ENCODE measurements around the gene WDPCP.
A peak's percentile ranks its signal among the peaks of the same experiment; 100 is the strongest.
"Not testable (repeated sequence)": the region's sequence is repeated elsewhere in the genome, so short reads cannot be mapped to it uniquely, and the experiment has no call there.

Gene WDPCP

GRCh38 chr2:63424329-63425078 lies 163.8 kb downstream of the WDPCP start:
- H3K36me3 ChIP-seq (ENCODE audit: control insufficient read depth, insufficient read depth, low read length) = no peaks in the 10 kb centered on the region
- no peaks in the 10 kb centered on the region for H3K27me3 ChIP-seq (ENCODE audit: control insufficient read depth, insufficient read depth, low read length)
- no peak overlapping the region for H3K9ac ChIP-seq (ENCODE audit: low read length)
- H3K27ac ChIP-seq (ENCODE audit: low read depth, low read length) = no peak overlapping the region
- peaks cover 10% of the 10 kb centered on the region for H3K9me3 ChIP-seq (ENCODE audit: control insufficient read depth, insufficient read depth, low read depth, low read length)
- no peak overlapping the region for H3K4me3 ChIP-seq (ENCODE audit: low read depth, low read length)
- H3K4me1 ChIP-seq (ENCODE audit: control insufficient read depth, insufficient read depth, low read length) = no peaks in the 10 kb centered on the region

GRCh38 chr2:63422556-63422955 lies 165.7 kb downstream of the WDPCP start:
- no peaks in the 10 kb centered on the region for H3K4me1 ChIP-seq (ENCODE audit: control insufficient read depth, insufficient read depth, low read length)
- no peaks in the 10 kb centered on the region for H3K27me3 ChIP-seq (ENCODE audit: control insufficient read depth, insufficient read depth, low read length)
- H3K27ac ChIP-seq (ENCODE audit: low read depth, low read length) = no peak overlapping the region
- H3K9me3 ChIP-seq (ENCODE audit: control insufficient read depth, insufficient read depth, low read depth, low read length) = peaks cover 10% of the 10 kb centered on the region
- no peak overlapping the region for H3K9ac ChIP-seq (ENCODE audit: low read length)
- H3K36me3 ChIP-seq (ENCODE audit: control insufficient read depth, insufficient read depth, low read length) = no peaks in the 10 kb centered on the region
- no peak overlapping the region for H3K4me3 ChIP-seq (ENCODE audit: low read depth, low read length)

- H3K9ac ChIP-seq (ENCODE audit: low read length) = no peak overlapping the region
- no peaks in the 10 kb centered on the region for H3K27me3 ChIP-seq (ENCODE audit: control insufficient read depth, insufficient read depth, low read length)
- H3K27ac ChIP-seq (ENCODE audit: low read depth, low read length) = no peak overlapping the region
- no peak overlapping the region for H3K4me3 ChIP-seq (ENCODE audit: low read depth, low read length)
- H3K9me3 ChIP-seq (ENCODE audit: control insufficient read depth, insufficient read depth, low read depth, low read length) = 0 out of 2 replicates have a peak, but pooled peaks cover 5% of the 10 kb centered on the region
- no peaks in the 10 kb centered on the region for H3K36me3 ChIP-seq (ENCODE audit: control insufficient read depth, insufficient read depth, low read length)
- H3K4me1 ChIP-seq (ENCODE audit: control insufficient read depth, insufficient read depth, low read length) = no peaks in the 10 kb centered on the region
These were observed 179.7 kb downstream of the WDPCP start for GRCh38 chr2:63408530-63408929.

- H3K36me3 ChIP-seq (ENCODE audit: control insufficient read depth, insufficient read depth, low read length) = no peaks in the 10 kb centered on the region
- H3K27me3 ChIP-seq (ENCODE audit: control insufficient read depth, insufficient read depth, low read length) = no peaks in the 10 kb centered on the region
- H3K9me3 ChIP-seq (ENCODE audit: control insufficient read depth, insufficient read depth, low read depth, low read length) = 0 out of 2 replicates have a peak, but pooled peaks cover 5% of the 10 kb centered on the region
- H3K27ac ChIP-seq (ENCODE audit: low read depth, low read length) = no peak overlapping the region
- no peak overlapping the region for H3K4me3 ChIP-seq (ENCODE audit: low read depth, low read length)
- H3K9ac ChIP-seq (ENCODE audit: low read length) = no peak overlapping the region
- no peaks in the 10 kb centered on the region for H3K4me1 ChIP-seq (ENCODE audit: control insufficient read depth, insufficient read depth, low read length)
These were observed 181.6 kb downstream of the WDPCP start for GRCh38 chr2:63406641-63407040.

- no peak overlapping the region for H3K9ac ChIP-seq (ENCODE audit: low read length)
- H3K9me3 ChIP-seq (ENCODE audit: control insufficient read depth, insufficient read depth, low read depth, low read length) = 0 out of 2 replicates have a peak, but pooled peaks cover 5% of the 10 kb centered on the region
- no peaks in the 10 kb centered on the region for H3K27me3 ChIP-seq (ENCODE audit: control insufficient read depth, insufficient read depth, low read length)
- no peaks in the 10 kb centered on the region for H3K36me3 ChIP-seq (ENCODE audit: control insufficient read depth, insufficient read depth, low read length)
- H3K4me1 ChIP-seq (ENCODE audit: control insufficient read depth, insufficient read depth, low read length) = peaks cover 8% of the 10 kb centered on the region
- H3K4me3 ChIP-seq (ENCODE audit: low read depth, low read length) = no peak overlapping the region
- no peak overlapping the region for H3K27ac ChIP-seq (ENCODE audit: low read depth, low read length)
These were observed 184.5 kb downstream of the WDPCP start for GRCh38 chr2:63403820-63404219.

- not testable (repeated sequence) for H3K27me3 ChIP-seq (ENCODE audit: control insufficient read depth, insufficient read depth, low read length); H3K27ac ChIP-seq (ENCODE audit: low read depth, low read length); H3K36me3 ChIP-seq (ENCODE audit: control insufficient read depth, insufficient read depth, low read length); H3K9ac ChIP-seq (ENCODE audit: low read length); H3K9me3 ChIP-seq (ENCODE audit: control insufficient read depth, insufficient read depth, low read depth, low read length); H3K4me3 ChIP-seq (ENCODE audit: low read depth, low read length); H3K4me1 ChIP-seq (ENCODE audit: control insufficient read depth, insufficient read depth, low read length)
These were observed 185.4 kb downstream of the WDPCP start for GRCh38 chr2:63402889-63403288.

GRCh38 chr2:63399156-63399555 lies 189.1 kb downstream of the WDPCP start:
- Histone ChIP-seq H3K27me3 (ENCODE audit: control insufficient read depth, insufficient read depth, low read length) (no peaks in the 10 kb centered on the region), H3K9me3 (ENCODE audit: control insufficient read depth, insufficient read depth, low read depth, low read length) (no peaks in the 10 kb centered on the region), H3K27ac (ENCODE audit: low read depth, low read length) (no peak overlapping the region), H3K4me1 (ENCODE audit: control insufficient read depth, insufficient read depth, low read length) (peaks cover 8% of the 10 kb centered on the region), H3K9ac (ENCODE audit: low read length) (no peak overlapping the region), H3K36me3 (ENCODE audit: control insufficient read depth, insufficient read depth, low read length) (no peaks in the 10 kb centered on the region), H3K4me3 (ENCODE audit: low read depth, low read length) (no peak overlapping the region)

- H3K27ac ChIP-seq (ENCODE audit: low read depth, low read length) = peak overlapping the region; percentile 2; the same call in 1 of the 2 replicates
- no peaks in the 10 kb centered on the region for H3K27me3 ChIP-seq (ENCODE audit: control insufficient read depth, insufficient read depth, low read length)
- H3K36me3 ChIP-seq (ENCODE audit: control insufficient read depth, insufficient read depth, low read length) = no peaks in the 10 kb centered on the region
These were observed 208.8 kb downstream of the WDPCP start for GRCh38 chr2:63379451-63379850.

GRCh38 chr2:63378589-63378988 lies 209.7 kb downstream of the WDPCP start:
- no peaks in the 10 kb centered on the region for H3K36me3 ChIP-seq (ENCODE audit: control insufficient read depth, insufficient read depth, low read length)
- peaks cover 15% of the 10 kb centered on the region for H3K4me1 ChIP-seq (ENCODE audit: control insufficient read depth, insufficient read depth, low read length)
- no peak overlapping the region for H3K4me3 ChIP-seq (ENCODE audit: low read depth, low read length)
- no peaks in the 10 kb centered on the region for H3K9me3 ChIP-seq (ENCODE audit: control insufficient read depth, insufficient read depth, low read depth, low read length)
- H3K9ac ChIP-seq (ENCODE audit: low read length) = no peak overlapping the region
- no peaks in the 10 kb centered on the region for H3K27me3 ChIP-seq (ENCODE audit: control insufficient read depth, insufficient read depth, low read length)
- H3K27ac ChIP-seq (ENCODE audit: low read depth, low read length) = 0 out of 2 replicates have a peak overlapping the region, but pooled peaks have one; percentile 2

More at GRCh38 chr2:63379451-63379850, 208.8 kb downstream of the WDPCP start:
- Histone ChIP-seq H3K4me3 (ENCODE audit: low read depth, low read length) (no peak overlapping the region), H3K4me1 (ENCODE audit: control insufficient read depth, insufficient read depth, low read length) (peaks cover 15% of the 10 kb centered on the region), H3K9me3 (ENCODE audit: control insufficient read depth, insufficient read depth, low read depth, low read length) (no peaks in the 10 kb centered on the region), H3K9ac (ENCODE audit: low read length) (no peak overlapping the region)

GRCh38 chr2:63374341-63374740 lies 213.9 kb downstream of the WDPCP start:
- Histone ChIP-seq H3K4me1 (ENCODE audit: control insufficient read depth, insufficient read depth, low read length) (peaks cover 12% of the 10 kb centered on the region), H3K27ac (ENCODE audit: low read depth, low read length) (no peak overlapping the region), H3K4me3 (ENCODE audit: low read depth, low read length) (no peak overlapping the region), H3K27me3 (ENCODE audit: control insufficient read depth, insufficient read depth, low read length) (no peaks in the 10 kb centered on the region), H3K36me3 (ENCODE audit: control insufficient read depth, insufficient read depth, low read length) (no peaks in the 10 kb centered on the region), H3K9ac (ENCODE audit: low read length) (no peak overlapping the region), H3K9me3 (ENCODE audit: control insufficient read depth, insufficient read depth, low read depth, low read length) (no peaks in the 10 kb centered on the region)

- no peaks in the 10 kb centered on the region for H3K4me1 ChIP-seq (ENCODE audit: control insufficient read depth, insufficient read depth, low read length)
- no peaks in the 10 kb centered on the region for H3K36me3 ChIP-seq (ENCODE audit: control insufficient read depth, insufficient read depth, low read length)
- H3K9me3 ChIP-seq (ENCODE audit: control insufficient read depth, insufficient read depth, low read depth, low read length) = no peaks in the 10 kb centered on the region
- no peak overlapping the region for H3K4me3 ChIP-seq (ENCODE audit: low read depth, low read length)
- H3K27ac ChIP-seq (ENCODE audit: low read depth, low read length) = no peak overlapping the region
- H3K27me3 ChIP-seq (ENCODE audit: control insufficient read depth, insufficient read depth, low read length) = no peaks in the 10 kb centered on the region
- H3K9ac ChIP-seq (ENCODE audit: low read length) = no peak overlapping the region
These were observed 215.7 kb downstream of the WDPCP start for GRCh38 chr2:63372549-63372948.

All from HUES6 (cell line).